Measurements from ENCODE around the gene UBL7.

The UBL7 gene

DNA sequence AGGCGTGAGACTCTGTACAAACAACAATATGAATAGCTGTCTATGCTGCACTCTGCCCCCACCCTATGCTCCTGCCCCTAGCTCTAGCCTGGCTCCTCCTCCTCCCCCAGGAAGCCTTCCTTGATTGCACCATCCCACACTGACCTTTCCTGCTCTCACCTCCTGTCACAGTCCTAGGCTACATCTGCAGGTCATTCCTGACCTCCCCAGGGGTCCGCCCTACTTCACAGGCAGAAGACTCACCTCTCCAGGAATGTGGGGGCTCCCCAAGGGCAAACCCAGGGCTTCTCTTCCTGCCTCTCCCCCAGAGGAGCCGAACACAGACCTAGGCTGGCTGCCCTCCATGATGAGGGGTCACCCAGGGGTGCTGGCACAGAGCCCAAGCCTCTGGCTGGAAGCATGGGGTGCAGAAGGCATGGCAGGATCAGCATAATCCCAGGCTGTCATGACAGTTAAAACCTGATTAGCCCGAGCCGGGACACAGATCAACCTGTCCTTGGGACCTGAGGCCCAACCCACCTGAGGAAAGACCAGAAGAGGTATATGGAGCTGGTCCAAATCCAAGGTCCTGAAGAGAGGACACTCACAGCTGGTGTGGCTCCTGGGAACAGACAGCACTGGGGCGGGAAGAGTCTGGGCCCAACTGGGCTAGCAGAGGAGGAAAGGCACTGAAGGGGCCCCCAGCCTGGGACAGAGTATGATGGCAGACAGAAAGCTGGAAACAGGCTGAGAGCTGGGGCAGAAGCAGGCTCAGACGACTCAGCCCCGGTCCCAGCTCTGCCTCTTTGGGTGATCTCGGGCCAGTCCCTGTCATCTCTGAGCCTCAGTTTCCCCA is 33.1 kb downstream of the UBL7 start:
- Histone ChIP-seq H3K27me3 (ENCODE audit: low read depth, low read length) (no peaks in the 10 kb centered on the region), H3K36me3 (replicated peaks; ENCODE audit: low read depth, low read length) (peaks cover 96% of the 10 kb centered on the region), H3K9me3 (ENCODE audit: insufficient read depth, low read length) (no peaks in the 10 kb centered on the region), H4K20me1 (ENCODE audit: insufficient read depth, low read length) (peaks cover 100% of the 10 kb centered on the region), H3K4me1 (ENCODE audit: low read length) (peaks cover 85% of the 10 kb centered on the region), H3K4me2 (ENCODE audit: low read length) (peak overlapping the region; percentile 95), H3K4me3 (ENCODE audit: low read length) (peak overlapping the region; percentile 95), H3K79me2 (ENCODE audit: low read length) (peaks cover 100% of the 10 kb centered on the region), H3K27ac (ENCODE audit: low read length) (peak overlapping the region; percentile 85), H3K9ac (ENCODE audit: low read length) (peak overlapping the region; percentile 99), H2AFZ (ENCODE audit: low read depth, low read length) (no peak overlapping the region)
- TF ChIP-seq, protein P1, sequence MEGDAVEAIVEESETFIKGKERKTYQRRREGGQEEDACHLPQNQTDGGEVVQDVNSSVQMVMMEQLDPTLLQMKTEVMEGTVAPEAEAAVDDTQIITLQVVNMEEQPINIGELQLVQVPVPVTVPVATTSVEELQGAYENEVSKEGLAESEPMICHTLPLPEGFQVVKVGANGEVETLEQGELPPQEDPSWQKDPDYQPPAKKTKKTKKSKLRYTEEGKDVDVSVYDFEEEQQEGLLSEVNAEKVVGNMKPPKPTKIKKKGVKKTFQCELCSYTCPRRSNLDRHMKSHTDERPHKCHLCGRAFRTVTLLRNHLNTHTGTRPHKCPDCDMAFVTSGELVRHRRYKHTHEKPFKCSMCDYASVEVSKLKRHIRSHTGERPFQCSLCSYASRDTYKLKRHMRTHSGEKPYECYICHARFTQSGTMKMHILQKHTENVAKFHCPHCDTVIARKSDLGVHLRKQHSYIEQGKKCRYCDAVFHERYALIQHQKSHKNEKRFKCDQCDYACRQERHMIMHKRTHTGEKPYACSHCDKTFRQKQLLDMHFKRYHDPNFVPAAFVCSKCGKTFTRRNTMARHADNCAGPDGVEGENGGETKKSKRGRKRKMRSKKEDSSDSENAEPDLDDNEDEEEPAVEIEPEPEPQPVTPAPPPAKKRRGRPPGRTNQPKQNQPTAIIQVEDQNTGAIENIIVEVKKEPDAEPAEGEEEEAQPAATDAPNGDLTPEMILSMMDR (IDR thresholded peaks at IDR 0.05; ENCODE audit: low read depth, low read length), result no peak

DNA sequence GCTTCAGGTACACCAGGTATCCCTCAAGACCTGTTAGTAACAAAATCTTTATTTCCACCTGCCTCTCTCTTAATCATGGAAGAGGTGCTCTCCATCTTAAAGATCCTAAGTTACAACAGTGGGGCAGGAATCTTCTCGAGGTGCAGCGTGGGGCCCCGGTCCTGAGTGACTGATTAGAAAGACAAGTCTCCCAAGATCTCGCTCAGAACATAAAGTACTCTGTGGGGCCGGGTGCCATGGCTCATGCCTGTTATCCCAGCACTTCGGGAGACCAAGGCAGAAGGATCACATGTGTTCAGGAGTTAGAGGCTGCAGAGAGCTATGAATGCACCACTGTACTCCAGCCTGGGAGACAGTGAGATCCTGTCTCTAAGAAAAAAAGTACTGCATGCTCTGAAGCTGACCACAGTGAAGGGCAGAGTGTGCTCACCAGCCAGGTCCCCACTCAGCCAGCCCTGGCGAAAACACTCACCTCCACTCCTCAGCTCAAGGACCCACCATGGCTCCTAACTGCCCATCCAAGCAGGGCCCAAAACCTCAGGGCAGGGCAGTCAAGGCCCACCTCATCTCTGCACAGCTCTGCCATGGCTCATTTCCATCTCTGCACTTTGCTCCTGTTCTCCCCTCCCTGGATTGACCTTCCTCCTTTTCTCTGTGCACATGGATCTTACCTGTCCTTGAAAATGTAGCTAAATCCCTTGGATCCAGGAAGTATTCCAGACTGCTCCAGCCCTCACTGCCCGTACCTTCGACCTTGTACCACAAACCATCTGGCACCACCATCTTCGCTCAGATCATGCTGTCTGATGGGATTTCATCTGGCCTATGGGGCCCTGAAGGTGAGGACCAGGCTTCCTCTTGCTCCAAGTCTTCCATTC is 34.3 kb downstream of the UBL7 start:
- no peaks in the 10 kb centered on the region for H3K27me3 ChIP-seq (ENCODE audit: low read depth, low read length)
- peaks cover 100% of the 10 kb centered on the region for H4K20me1 ChIP-seq (ENCODE audit: insufficient read depth, low read length)
- peaks cover 97% of the 10 kb centered on the region for H3K4me1 ChIP-seq (ENCODE audit: low read length)
- H3K4me2 ChIP-seq (ENCODE audit: low read length), result peak overlapping the region; percentile 45
- no peak overlapping the region for H3K9ac ChIP-seq (ENCODE audit: low read length)
- H3K79me2 ChIP-seq (ENCODE audit: low read length), result peaks cover 100% of the 10 kb centered on the region
- H3K36me3 ChIP-seq (replicated peaks; ENCODE audit: low read depth, low read length), result peaks cover 95% of the 10 kb centered on the region
- no peaks in the 10 kb centered on the region for H3K9me3 ChIP-seq (ENCODE audit: insufficient read depth, low read length)
- H3K27ac ChIP-seq (ENCODE audit: low read length), result peak overlapping the region; percentile 16
- H3K4me3 ChIP-seq (ENCODE audit: low read length), result peak overlapping the region; percentile 20; the same call in 1 of the 2 replicates
- H2AFZ ChIP-seq (ENCODE audit: low read depth, low read length), result no peak overlapping the region
- TF ChIP-seq EZH2phosphoT487 (IDR thresholded peaks at IDR 0.05; ENCODE audit: low read depth), result no peak

DNA sequence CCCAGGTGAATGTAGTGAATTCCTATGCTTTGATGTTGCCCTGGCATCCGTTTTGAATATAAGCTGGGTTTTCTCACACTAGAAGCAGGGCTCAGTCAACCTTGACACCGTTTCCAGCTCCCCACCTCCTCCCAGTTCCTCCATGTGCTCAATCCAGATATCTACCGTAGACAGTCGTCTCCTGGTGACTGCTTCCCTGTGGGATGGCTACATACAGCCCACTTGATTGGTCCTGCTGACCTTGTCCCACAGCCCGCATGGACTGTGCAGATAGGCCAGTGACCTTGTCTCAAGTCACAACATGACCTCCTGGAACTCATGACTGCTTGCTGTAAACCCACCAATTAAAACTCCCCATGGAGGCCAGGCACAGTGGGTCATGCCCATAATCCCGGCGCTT is 35.3 kb downstream of the UBL7 start:
- no peak for TF ChIP-seq EZH2phosphoT487 (IDR thresholded peaks at IDR 0.05; ENCODE audit: low read depth)
- TF ChIP-seq, protein P1 (IDR thresholded peaks at IDR 0.05; ENCODE audit: low read depth, low read length), result no peak
- Histone ChIP-seq H3K4me2 (ENCODE audit: low read length) (peak overlapping the region; percentile 34), H4K20me1 (ENCODE audit: insufficient read depth, low read length) (peaks cover 100% of the 10 kb centered on the region), H3K27ac (ENCODE audit: low read length) (peak overlapping the region; percentile 14; the same call in 1 of the 2 replicates), H2AFZ (ENCODE audit: low read depth, low read length) (no peak overlapping the region), H3K79me2 (ENCODE audit: low read length) (peaks cover 100% of the 10 kb centered on the region), H3K4me3 (ENCODE audit: low read length) (peak overlapping the region; percentile 32), H3K9me3 (ENCODE audit: insufficient read depth, low read length) (no peaks in the 10 kb centered on the region), H3K27me3 (ENCODE audit: low read depth, low read length) (no peaks in the 10 kb centered on the region), H3K9ac (ENCODE audit: low read length) (no peak overlapping the region), H3K4me1 (ENCODE audit: low read length) (peaks cover 97% of the 10 kb centered on the region), H3K36me3 (replicated peaks; ENCODE audit: low read depth, low read length) (peaks cover 95% of the 10 kb centered on the region)

DNA sequence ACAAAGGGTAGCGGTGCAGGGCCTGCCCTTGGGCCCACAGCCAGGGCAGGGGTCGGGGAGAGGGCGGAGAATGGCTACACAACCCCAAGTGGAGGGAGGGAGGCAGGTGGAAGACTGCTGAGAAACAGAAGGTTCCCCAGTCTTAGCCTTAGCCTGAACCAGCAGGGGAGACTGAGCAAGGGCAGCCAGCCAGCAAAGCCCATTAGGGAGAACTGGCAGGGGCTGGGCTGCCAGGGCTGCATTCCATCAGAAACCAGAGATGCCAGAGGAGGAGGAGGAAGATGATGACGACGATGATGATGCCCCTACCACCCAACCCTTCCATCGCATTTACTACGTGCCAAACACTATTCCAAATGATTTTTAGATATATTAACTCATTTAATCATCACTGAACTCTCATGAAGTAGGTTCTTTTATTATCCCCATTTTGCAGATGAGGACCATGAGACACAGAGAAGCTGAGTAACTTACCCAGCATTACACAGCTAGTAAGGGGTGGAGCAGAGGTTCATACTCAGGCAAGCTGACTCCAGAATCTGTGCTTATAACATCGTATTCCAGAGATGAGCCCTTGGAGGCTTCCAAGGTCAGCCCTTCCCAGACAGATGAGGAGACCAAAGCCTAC is 35.9 kb downstream of the UBL7 start:
- H3K27ac ChIP-seq (ENCODE audit: low read length), result peak overlapping the region; percentile 14; the same call in 1 of the 2 replicates
- TF ChIP-seq, protein P1 (IDR thresholded peaks at IDR 0.05; ENCODE audit: low read depth, low read length), result no peak
- no peak for TF ChIP-seq EZH2phosphoT487 (IDR thresholded peaks at IDR 0.05; ENCODE audit: low read depth)
- H3K79me2 ChIP-seq (ENCODE audit: low read length), result peaks cover 100% of the 10 kb centered on the region
- no peak overlapping the region for H2AFZ ChIP-seq (ENCODE audit: low read depth, low read length)
- peak overlapping the region; percentile 34 for H3K4me2 ChIP-seq (ENCODE audit: low read length)
- H3K4me3 ChIP-seq (ENCODE audit: low read length), result peak overlapping the region; percentile 32; the same call in 1 of the 2 replicates
- peaks cover 97% of the 10 kb centered on the region for H3K4me1 ChIP-seq (ENCODE audit: low read length)
- H3K36me3 ChIP-seq (replicated peaks; ENCODE audit: low read depth, low read length), result peaks cover 95% of the 10 kb centered on the region
- no peaks in the 10 kb centered on the region for H3K9me3 ChIP-seq (ENCODE audit: insufficient read depth, low read length)
- H3K27me3 ChIP-seq (ENCODE audit: low read depth, low read length), result no peaks in the 10 kb centered on the region
- H4K20me1 ChIP-seq (ENCODE audit: insufficient read depth, low read length), result peaks cover 100% of the 10 kb centered on the region
- H3K9ac ChIP-seq (ENCODE audit: low read length), result no peak overlapping the region
